Mucosa of descending colon (tissue), 3 donors: ENCODE measurements around the gene TEDC2. TPM values are rescaled to one million over a fixed set of nuclear protein-coding genes. Genes with fewer than 3 reads are reported as not detected.
A peak's percentile ranks its signal among the peaks of the same experiment; 100 is the strongest.

Experiments used
- ATAC-seq: fragments of 200-7000 bp; cut with Tn5 transposase; one replicate; pipeline ENCODE4 v1.9.1; 2020; ENCODE audit warnings: mild to moderate bottlenecking, moderate library complexity
- DNase-seq, 3 donors: peaks; one replicate each; pipeline ENCODE4 v3.0.0-alpha.2; 2020
- H3K36me3 ChIP-seq: fragments of 200-600 bp; one replicate; pipeline ENCODE4 v1.8.0; 2021; ENCODE audit warnings: low read depth, mild to moderate bottlenecking
- H3K4me1 ChIP-seq: fragments of 200-600 bp; one replicate; pipeline ENCODE4 v1.8.0; 2021; ENCODE audit warnings: low read depth, mild to moderate bottlenecking
- H3K4me3 ChIP-seq: fragments of 200-600 bp; one replicate; pipeline ENCODE4 v1.8.0; 2021; ENCODE audit warnings: mild to moderate bottlenecking
- H3K9me3 ChIP-seq: fragments of 200-600 bp; one replicate; pipeline ENCODE4 v1.8.0; 2021; ENCODE audit warnings: mild to moderate bottlenecking
- intact Hi-C, 2 donors: fragments of 100-400 bp; cut with DNase I in 1 of 2; cut with micrococcal nuclease in 1 of 2; formaldehyde crosslinking; loops; one replicate each; pipeline versions ENCODE4 v1.11.0 to v1.11.1; 2022; cut with DNase I, micrococcal nuclease
- total RNA-seq, 3 donors: library from RNA; stranded (reverse); fragmentation: NEBNext Ultra II Directional in 2 of 3; extraction: Animal tissue kit (Norgen Biotek cat#: 25700) in 2 of 3; gene quantifications; one replicate each; pipeline versions ENCODE4 v1.2.1 to v1.2.4, GENCODE V29; 2021 to 2023
- TF ChIP-seq, protein P1 (sequence below): fragments of 200-600 bp; IDR thresholded peaks from one replicate; pipeline ENCODE4 v1.8.0; 2022; ENCODE audit warnings: antibody characterized with exemption, mild to moderate bottlenecking
- donor health status: DM: no; HTN: no; CAD: no; lungs with moderate emphysema.
- donor health status: DM: no; HTN: no; CAD: no.
- donor health status: DM: no; HTN: yes; CAD: no.

The TEDC2 gene
- total RNA-seq, 3 donors from 2014 or later, result 1.1 to 5.5 (median 2.8) TPM

DNA sequence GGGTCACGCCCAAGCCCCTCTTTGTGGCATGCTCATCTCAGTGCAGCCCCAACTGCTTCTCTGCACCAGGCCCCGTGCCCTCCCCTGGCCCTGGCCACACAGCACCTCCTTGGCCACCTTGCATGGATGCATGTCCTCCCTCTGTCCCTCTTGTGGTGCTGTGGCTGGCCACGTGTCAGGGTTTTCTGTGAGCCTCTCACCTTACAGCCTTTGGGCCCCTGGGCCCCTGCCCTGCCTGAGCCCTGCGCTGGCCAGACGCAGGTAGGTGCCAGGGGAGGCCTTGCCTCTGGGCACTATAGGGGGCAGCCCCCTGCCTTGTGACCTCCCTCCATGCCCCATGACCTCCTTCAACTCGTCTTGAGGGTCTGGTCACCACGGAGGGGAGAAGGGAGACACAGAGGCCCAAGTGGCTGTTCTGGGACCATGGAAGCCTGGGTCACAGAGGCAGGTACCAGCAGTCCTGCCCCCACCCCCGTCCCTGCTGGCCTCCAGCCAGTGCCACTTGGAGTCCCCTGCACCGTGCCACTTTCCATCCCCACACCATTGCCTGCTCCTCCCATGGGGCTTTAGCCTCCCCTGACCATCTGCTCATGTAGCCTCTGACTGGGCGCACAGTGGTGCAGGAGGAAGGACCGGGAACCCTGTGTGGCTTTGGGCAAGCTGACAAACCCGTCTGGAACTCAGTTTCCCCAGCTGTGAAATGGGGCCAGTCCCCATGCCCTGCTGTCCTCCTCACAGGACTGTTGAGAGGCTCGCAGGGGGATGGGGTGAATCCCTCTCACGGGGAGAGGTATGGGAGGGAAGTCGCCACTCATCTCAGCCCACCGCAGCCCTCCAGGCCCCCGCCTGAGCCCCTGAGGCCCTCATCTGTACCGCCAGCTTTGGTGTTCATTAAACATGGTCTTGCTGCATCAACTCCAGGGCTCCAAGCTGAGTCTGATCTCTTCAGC, 42.3 kb downstream of the TEDC2 start:
- intact Hi-C loops, result no loop called here
- TF ChIP-seq, protein P1, sequence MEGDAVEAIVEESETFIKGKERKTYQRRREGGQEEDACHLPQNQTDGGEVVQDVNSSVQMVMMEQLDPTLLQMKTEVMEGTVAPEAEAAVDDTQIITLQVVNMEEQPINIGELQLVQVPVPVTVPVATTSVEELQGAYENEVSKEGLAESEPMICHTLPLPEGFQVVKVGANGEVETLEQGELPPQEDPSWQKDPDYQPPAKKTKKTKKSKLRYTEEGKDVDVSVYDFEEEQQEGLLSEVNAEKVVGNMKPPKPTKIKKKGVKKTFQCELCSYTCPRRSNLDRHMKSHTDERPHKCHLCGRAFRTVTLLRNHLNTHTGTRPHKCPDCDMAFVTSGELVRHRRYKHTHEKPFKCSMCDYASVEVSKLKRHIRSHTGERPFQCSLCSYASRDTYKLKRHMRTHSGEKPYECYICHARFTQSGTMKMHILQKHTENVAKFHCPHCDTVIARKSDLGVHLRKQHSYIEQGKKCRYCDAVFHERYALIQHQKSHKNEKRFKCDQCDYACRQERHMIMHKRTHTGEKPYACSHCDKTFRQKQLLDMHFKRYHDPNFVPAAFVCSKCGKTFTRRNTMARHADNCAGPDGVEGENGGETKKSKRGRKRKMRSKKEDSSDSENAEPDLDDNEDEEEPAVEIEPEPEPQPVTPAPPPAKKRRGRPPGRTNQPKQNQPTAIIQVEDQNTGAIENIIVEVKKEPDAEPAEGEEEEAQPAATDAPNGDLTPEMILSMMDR, result no peak
- H3K4me3 ChIP-seq, result no peak overlapping the region
- H3K4me1 ChIP-seq, result peaks cover 10% of the 10 kb centered on the region
- no peaks in the 10 kb centered on the region for H3K9me3 ChIP-seq
- DNase-seq, result no peak
- no peaks in the 10 kb centered on the region for H3K36me3 ChIP-seq
- no peak for ATAC-seq

DNA sequence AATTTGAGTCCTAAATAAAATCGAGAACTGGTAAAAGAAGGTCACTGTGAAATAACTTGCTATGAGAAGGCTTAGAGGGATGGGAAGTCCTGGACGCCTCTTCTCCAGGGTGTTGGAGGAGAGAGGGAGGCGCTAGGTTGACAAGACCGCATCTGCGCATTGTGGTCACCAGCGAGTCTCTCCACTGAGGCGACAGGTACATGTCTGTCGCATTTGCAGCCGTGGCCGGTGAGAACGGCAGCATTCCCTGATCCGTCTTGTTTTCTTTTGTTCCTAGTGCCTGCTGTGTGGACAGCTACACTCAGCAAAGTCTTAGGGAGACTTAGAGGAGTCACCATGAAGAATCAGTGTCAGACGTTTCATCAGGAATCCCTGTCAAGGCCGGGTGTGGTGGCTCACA, 45.8 kb downstream of the TEDC2 start:
- intact Hi-C loops, result no loop called here
- Histone ChIP-seq H3K4me3 (no peak overlapping the region), H3K9me3 (no peaks in the 10 kb centered on the region), H3K36me3 (no peaks in the 10 kb centered on the region), H3K4me1 (peaks cover 6% of the 10 kb centered on the region)
- no peak for ATAC-seq
- no peak for DNase-seq
- TF ChIP-seq, protein P1, result no peak

DNA sequence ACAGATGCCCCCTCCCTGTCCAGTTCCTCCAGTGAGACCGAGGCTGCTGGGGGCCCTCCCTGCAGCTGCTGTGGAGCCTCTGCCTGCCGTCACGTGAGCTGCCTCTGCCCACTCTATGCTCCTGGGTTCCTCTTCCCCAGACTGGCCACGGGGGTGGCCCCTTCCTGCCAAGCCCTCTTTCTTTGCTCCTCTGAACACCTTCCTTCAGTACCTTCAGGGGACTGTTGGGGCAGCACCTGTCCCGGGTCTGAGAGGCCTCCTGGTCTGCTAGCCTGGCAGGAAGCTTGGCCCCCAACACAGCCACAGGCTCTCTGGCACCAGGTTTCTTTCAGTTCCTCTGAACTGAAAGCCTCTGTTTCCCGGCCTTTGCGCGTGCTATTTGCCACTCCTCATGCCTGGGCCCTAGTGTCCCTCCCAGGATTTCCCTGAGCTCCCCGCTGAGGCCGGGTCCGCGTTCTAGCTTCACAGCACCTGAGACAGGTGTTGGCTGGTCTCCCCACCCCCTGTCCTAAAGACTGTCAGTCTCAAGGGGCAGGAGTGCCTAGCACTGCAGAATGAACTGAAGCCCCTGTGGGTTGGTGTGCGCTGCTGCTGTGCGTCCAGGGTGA, 47.2 kb downstream of the TEDC2 start:
- TF ChIP-seq, protein P1, result no peak
- Histone ChIP-seq H3K4me1 (no peaks in the 10 kb centered on the region), H3K9me3 (no peaks in the 10 kb centered on the region), H3K36me3 (no peaks in the 10 kb centered on the region), H3K4me3 (no peak overlapping the region)
- ATAC-seq (peak; percentile 51), DNase-seq (peak in 1 of 3 donors; percentile 69)
- intact Hi-C loops, result no loop called here

DNA sequence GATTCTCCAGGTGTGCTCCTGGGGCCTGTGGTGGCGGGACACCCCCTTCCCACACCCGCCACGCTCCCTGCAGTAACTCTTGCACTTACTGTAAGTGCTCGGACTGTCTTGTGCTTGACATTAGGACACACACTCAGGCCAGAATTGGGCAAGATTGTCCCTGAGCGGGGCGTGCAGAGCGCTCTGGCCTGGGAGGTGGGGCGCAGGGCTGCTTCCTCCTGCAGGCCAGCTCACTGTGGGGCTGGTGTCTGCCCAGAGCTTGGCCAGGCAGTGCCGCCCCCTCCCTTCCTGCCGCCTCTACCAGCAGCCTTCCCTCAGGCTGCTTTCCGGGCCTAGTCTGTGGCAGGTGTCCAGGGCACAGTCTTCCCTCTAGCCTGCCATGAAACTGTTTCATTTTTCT, 47.8 kb downstream of the TEDC2 start:
- no peaks in the 10 kb centered on the region for H3K36me3 ChIP-seq
- DNase-seq (peak in 2 of 3 donors; percentile 39 to 71), ATAC-seq (peak; percentile 49)
- intact Hi-C loops, result no loop called here
- no peaks in the 10 kb centered on the region for H3K4me1 ChIP-seq
- H3K9me3 ChIP-seq, result no peaks in the 10 kb centered on the region
- no peak overlapping the region for H3K4me3 ChIP-seq
- TF ChIP-seq, protein P1, result no peak

DNA sequence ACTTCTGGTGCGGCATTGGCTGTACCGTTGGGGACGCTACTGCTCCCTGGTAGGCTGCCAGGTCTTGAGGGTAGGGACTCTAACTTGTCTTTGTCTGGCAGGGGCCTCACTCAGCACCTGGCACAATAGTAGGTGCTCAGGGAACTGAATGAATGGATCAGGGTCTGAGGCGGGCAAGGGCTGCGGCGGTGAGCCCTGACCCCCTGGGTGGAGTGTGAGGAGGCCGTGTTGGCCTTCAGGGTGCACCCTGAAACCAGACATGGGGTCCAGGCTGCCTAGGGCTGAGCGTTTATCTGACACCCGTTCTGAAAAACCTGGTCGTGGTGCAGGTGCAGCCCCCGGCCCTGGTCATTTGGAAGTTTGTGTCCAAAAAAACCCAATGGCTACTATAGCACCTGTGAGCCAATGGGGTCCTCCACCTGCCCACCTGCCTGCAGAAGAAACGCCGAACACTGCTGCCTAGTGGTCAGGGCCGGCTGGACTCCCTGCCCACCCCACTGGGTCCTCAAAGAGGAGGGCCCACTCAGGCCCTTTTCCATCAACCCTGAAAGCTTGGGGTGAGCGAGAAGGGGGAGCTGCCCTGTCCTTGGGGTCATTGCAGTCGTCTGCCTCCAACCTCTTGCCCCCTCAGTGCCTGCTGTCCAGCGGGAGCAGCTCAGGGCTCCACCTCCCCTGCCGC, 49.0 kb downstream of the TEDC2 start:
- DNase-seq (no peak), ATAC-seq (no peak)
- Histone ChIP-seq H3K4me1 (peaks cover 7% of the 10 kb centered on the region), H3K36me3 (no peaks in the 10 kb centered on the region), H3K9me3 (no peaks in the 10 kb centered on the region), H3K4me3 (no peak overlapping the region)
- intact Hi-C loops, result no loop called here
- TF ChIP-seq, protein P1, result no peak
